ENCODE data around the gene OSBP2.

OSBP2 gene

DNA sequence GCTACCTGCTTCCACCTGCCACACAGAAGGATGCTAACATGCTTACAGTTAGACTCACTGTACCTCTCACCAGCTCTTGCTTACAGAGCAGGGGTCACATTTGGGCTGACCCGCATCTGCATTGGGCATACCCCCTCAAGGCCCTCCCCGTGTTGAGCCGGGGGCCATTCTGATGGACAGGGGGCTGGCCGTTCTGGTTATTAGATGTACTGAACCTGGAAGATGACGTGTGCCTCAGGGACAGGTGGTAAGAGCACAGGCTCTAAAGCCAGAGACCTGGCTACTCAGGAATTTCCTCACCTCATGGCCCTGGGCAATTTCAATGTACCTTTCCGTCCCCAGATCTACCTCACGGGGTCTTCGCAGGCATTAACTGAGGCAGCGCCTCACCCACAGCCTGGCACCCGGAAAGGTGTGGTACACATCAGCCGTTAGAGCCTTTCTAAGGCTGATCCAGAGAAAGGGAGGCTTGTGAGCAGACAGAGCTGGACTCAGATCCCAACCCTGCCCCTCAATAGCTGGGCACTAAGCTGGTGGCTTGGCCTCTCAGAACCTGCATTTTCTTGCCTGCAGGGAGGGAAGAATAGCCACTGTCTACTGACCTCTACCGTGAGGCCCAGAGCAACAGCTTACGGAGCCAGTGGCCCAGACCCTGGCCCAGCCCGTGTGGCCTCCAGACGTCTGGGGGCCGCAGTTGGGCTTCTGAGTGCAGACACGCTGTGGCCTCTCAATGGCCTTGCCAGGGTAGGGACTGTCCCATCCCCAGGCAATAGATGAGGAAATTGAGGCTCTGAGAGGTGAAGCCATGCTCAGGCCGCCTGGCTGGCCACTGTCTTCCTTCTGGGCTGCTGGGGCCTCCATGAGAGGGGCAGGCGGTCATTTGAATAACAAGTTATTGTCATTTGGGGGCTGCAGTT, 173.3 kb downstream of the OSBP2 start:
- no peak for DNase-seq (ENCODE audit: low read depth in 3 of 3)

GRCh38 chr22:30868663-30869385, 174.2 kb downstream of the OSBP2 start:
- DNase-seq (ENCODE audit: low read depth in 3 of 3), result no peak

DNA sequence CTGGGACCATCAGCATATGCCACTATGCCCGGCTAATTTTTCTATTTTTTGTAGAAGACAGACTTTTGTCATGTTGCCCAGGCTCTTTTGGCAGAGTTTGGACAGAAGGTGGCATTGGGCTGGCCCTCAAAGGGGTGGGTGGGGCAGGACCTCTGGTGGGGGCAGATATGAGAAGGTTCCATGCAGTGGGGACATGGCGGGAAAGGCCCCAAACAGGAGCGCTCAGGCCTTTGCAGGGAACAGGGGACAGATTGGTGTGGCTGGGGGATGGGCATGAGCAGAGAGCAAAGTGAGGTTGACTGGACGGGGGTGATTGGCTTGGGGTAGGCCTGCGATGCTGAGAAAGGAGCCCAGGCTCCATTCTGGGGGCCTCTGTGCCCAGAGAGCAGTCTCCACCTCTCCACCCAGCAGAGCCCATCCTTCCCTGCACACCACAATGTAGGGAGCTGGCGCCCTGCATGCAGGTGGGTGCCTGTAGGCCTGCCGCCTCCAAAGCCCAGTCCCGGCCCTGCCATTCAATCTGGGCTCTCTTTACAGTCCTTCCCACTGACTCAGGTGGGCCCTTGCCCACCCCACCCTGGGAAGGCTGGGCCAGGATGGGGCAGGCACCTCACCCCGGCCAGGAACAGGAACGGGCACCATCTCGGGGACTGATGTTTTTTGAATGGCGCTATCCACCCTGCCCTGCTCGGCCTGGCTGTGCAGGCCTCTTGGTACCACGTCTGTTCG, 175.2 kb downstream of the OSBP2 start:
- no peak for DNase-seq (ENCODE audit: low read depth in 3 of 3)

- no peak for DNase-seq (ENCODE audit: low read depth in 3 of 3)
Observed at GRCh38 chr22:30870451-30871345, 176.0 kb downstream of the OSBP2 start.

GRCh38 chr22:30871391-30872284, 177.0 kb downstream of the OSBP2 start:
- no peak for DNase-seq (ENCODE audit: low read depth in 3 of 3)

DNA sequence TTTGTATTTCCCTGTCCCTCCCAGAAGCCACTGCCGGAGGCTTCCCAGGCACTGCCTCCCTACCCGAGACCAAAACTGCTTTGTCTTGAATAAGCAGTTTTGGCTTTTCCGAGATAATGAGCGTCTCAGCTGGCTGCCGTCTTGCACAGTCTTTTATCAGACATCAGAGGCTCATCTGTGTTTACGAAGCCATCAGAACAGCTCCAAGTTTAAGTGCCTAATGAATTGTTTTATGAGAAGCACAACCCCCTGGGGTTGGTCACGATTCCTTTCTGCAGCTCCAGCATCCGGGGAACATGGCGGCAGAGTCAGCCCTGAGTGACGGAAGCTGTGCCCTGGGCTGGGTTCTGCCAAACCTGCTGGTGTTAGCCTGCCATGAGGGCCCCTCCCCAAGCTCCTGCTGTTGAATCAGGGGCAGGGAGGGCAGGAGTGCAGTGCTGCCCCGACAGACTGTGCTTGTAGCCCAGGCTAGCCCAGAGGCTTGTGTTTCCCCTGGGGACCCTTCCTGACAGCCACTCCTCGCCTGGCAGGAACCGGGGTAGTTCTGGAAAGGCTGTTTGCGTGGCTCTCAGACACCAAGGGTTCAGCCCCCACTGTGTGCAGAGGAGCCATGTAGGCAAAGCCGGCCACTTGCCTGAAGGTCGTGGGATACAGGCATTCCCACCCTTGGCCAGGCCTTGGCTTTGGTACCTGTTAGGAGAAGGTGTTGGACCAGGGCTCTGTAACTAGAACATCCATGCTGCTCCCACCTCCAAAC, 177.8 kb downstream of the OSBP2 start:
- DNase-seq (ENCODE audit: low read depth in 3 of 3), result no peak

GRCh38 chr22:30873086-30873650, 178.5 kb downstream of the OSBP2 start:
- DNase-seq (ENCODE audit: low read depth in 3 of 3), result no peak

DNA sequence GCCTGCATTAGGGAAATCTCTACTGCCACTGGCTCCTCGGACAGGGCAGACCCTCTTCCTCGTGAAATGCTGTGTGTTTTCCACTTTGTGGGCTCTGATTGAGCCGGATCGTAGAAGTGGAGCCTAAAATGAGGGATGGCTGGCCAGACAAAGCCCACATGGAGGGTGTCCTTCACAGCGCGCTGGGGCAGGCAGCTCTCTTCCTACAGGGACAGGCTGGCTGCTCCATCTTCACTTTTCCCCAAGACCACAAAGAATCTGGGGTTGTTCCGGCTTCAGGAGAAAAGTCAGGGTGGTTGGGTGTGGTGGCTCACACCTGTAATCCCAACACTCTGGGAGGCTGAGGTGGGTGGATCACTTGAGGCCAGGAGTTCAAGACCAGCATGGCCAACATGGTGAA, 179.0 kb downstream of the OSBP2 start:
- no peak for DNase-seq (ENCODE audit: low read depth in 3 of 3)

DNA sequence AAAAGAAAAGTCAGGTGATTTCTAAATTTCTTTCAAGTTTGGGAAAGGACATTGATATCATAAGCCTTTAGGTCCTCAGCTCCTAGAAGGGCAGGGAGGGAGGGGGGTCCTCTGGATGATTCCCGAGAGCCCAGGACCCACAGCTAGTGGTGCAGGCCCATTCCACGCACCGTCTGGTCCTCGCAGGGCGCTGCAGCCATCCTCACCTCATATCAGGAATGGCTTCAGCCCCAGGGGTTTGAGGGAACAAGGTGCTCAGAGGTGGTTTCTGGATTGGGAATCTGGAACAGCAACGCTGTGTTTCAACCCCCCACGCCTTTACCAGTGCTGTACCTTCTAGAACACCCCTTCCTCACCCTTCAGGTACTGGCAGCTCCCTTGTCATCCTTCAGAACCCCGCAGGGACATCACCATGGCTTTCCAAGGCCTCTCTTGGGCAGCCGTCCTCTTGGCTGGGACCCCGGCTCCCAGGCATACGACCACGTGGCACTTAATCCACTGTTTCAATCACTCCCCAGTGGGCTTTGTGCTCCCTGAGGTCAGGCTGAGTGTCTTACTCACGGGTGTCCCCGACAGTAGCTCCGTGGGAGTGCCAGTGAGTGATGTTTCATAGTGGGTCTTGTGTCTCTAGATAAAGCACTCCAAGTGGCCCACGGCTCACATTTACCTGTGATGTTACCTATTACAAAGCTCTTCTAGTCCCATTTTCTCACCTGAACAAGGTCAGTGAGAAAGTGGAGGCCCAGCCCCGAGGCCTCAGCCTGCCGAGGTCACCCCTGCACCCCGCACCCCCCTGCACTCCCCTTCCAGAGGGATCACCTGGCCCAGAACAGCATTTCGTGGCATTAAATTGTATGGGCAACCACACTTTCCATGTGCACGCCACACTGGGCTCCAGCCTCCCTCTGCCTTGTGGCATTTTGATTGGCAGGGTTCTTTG, 180.0 kb downstream of the OSBP2 start:
- no peak for DNase-seq (ENCODE audit: low read depth in 3 of 3)

DNA sequence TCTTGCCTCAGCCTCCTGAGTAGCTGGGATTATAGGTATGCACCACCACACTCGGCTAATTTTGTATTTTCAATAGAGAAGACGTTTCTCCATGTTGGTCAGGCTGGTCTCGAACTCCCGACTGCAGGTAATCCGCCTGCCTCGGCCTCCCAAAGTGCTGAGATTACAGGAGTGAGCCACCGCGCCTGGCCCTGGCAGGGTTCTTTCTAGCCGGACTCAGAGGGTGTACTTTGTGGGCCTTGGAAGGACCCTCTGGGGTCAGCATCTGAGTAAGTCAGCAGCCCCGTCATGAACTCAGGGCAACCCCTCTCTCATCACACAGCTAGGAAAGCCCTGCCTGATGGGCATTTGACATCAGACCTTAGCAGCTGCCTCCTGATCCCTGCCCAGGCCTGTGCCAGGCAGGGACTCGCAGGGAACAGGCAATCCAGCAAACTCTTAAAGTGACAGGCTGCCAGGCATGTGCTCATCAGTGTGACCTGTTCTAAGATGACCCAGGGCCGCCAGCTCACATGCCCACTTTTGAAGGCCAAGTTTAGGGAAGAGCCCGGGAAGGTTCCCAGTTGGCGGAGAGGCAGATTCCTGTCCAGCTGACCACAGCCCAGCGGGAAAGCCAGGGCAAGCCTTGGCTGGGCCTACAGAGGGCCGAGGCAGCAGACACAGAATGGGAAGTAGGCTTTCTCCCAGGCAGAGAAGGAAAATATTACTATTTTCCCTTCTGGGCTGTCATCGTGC, 181.0 kb downstream of the OSBP2 start:
- DNase-seq (ENCODE audit: low read depth in 3 of 3), result no peak

- DNase-seq (ENCODE audit: low read depth in 3 of 3), result no peak
Observed at GRCh38 chr22:30876221-30876751, 181.6 kb downstream of the OSBP2 start.

GRCh38 chr22:30876915-30877553, 182.4 kb downstream of the OSBP2 start:
- no peak for DNase-seq (ENCODE audit: low read depth in 3 of 3)

DNA sequence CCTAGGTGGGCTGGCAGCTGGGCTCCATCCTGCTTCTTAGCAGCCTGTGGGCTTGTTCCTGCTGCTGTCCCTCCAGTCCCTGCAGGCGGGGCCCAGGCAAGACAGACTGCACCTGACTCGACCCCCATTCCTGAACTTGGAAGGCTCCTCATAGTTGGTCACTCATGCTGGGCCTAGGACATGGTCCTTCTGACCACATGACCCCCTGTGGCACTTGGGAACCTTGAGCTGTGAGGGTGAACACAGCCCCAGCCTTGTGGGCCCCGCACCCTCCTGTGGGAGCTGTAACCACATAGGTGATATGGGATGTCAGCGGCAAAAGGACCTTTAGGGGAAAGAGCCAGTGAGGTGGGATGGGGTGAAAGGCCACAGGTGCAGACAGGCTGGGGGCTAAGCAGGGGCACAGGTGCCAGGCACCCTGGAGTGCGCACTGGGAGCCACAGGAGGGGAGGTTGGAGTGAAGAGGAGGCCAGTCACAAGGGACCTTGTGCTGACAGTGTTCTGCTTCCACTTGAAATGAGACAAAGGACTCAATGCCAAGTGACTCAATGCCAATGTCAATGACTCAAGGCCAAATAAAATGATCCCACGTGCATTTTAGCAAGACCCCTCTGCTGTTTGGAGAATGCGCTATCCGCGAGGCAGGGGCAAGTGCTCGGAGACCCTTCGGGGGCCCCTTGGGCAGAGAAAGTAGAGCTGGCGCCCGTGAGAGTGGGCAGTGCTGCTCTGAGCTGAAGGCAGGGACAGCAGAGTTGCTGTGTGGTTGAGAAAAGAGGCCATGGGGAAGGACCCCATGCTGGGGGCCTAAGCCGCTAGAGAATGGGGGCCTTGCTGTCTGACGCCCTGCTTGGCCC, 183.2 kb downstream of the OSBP2 start:
- no peak for DNase-seq (ENCODE audit: low read depth in 3 of 3)

GRCh38 chr22:30878516-30879414, 184.1 kb downstream of the OSBP2 start:
- DNase-seq (ENCODE audit: low read depth in 3 of 3), result no peak

- DNase-seq (ENCODE audit: low read depth in 3 of 3), result no peak
Observed at GRCh38 chr22:30879415-30879797, 184.7 kb downstream of the OSBP2 start.
